B cell (primary cell): ENCODE measurements around the gene RAD21L1. TPM values are rescaled to one million over a fixed set of nuclear protein-coding genes. Genes with fewer than 3 reads are reported as not detected.

Experiments used
- ATAC-seq: fragments of 200-7000 bp; cut with Tn5 transposase; one replicate; pipeline ENCODE4 v1.10.0; 2021; ENCODE audit warnings: low read depth, mild to moderate bottlenecking, moderate number of reproducible peaks, moderate library complexity
- CTCF ChIA-PET: fragments of 350-600 bp; sonication (Branson Sonifier 250); formaldehyde crosslinking; loops from one replicate; lab custom pipeline; 2021; ENCODE audit warnings: antibody characterized with exemption, inconsistent platforms; lab: Charles Lee
- POLR2A ChIA-PET: fragments of 350-600 bp; sonication (Branson Sonifier 250); formaldehyde crosslinking; loops from one replicate; lab custom pipeline; 2021; ENCODE audit warnings: antibody characterized with exemption; lab: Charles Lee
- DNase-seq: peaks from one replicate; pipeline ENCODE4 v3.0.0; 2013
- H2AFZ ChIP-seq: 2 replicates; pipeline ENCODE4 v1.6.1; 2012; ENCODE audit warnings: mild to moderate bottlenecking, low read depth, low read length; ENCODE audit not compliant: insufficient read depth, poor library complexity, severe bottlenecking
- H3K27ac ChIP-seq, 2 donors: 1 replicate in 1 of 2; 2 replicates in 1 of 2; pipeline ENCODE4 v1.5.1; 2012 to 2013; ENCODE audit warnings: low read length in 2 of 2, mild to moderate bottlenecking in 2 of 2, moderate library complexity in 1 of 2
- H3K27me3 ChIP-seq, 4 experiments: fragments of 200-600 bp in 1 of 4; sonication (generic) in 1 of 4; replicated peaks in 1 of 4; 1 replicate in 2 of 4; 2 replicates in 2 of 4; pipeline versions ENCODE4 v1.6.1 to v1.7.0; 2013 to 2016; ENCODE audit warnings: low read length in 3 of 4, mild to moderate bottlenecking in 2 of 4, mixed read lengths in 1 of 4, moderate library complexity in 1 of 4; ENCODE audit not compliant: insufficient read depth in 4 of 4, control insufficient read depth in 3 of 4; ENCODE audit errors: control extremely low read depth in 1 of 4
- H3K36me3 ChIP-seq, 2 experiments: replicated peaks in 1 of 2; 1 replicate in 1 of 2; 2 replicates in 1 of 2; pipeline versions ENCODE4 v1.6.1 to v1.7.1; 2013; ENCODE audit warnings: low read length in 1 of 2; ENCODE audit not compliant: insufficient read depth in 2 of 2, control insufficient read depth in 1 of 2; ENCODE audit errors: control extremely low read depth in 1 of 2, extremely low read depth in 1 of 2
- H3K4me1 ChIP-seq, 2 donors: fragments of 200-600 bp in 1 of 2; sonication (generic) in 1 of 2; 1 replicate in 1 of 2; 2 replicates in 1 of 2; pipeline versions ENCODE4 v1.5.1 to v1.6.1; 2013 to 2017; ENCODE audit warnings: low read length in 2 of 2; ENCODE audit not compliant: control insufficient read depth in 2 of 2, insufficient read depth in 2 of 2
- H3K4me2 ChIP-seq: replicated peaks from 2 replicates; pipeline ENCODE3; 2012; ENCODE audit warnings: mild to moderate bottlenecking, low read depth, low read length; ENCODE audit not compliant: poor library complexity, severe bottlenecking
- H3K4me3 ChIP-seq, 5 experiments: fragments of 200-600 bp in 1 of 5; sonication (generic) in 1 of 5; 1 replicate in 3 of 5; 2 replicates in 2 of 5; pipeline versions ENCODE4 v1.5.1 to v1.7.0; 2011 to 2016; ENCODE audit warnings: low read length in 4 of 5, mild to moderate bottlenecking in 4 of 5, low read depth in 2 of 5, control low read depth in 1 of 5, moderate library complexity in 1 of 5; ENCODE audit not compliant: insufficient read depth in 1 of 5; ENCODE audit errors: control extremely low read depth in 1 of 5, extremely low read depth in 1 of 5
- H3K79me2 ChIP-seq: fragments of 200-600 bp; sonication (generic); one replicate; pipeline ENCODE4 v1.6.0; 2016; ENCODE audit warnings: low read length; ENCODE audit not compliant: control insufficient read depth, insufficient read depth
- H3K9ac ChIP-seq: fragments of 200-600 bp; sonication (generic); 2 replicates; pipeline ENCODE4 v1.6.1; 2017; ENCODE audit warnings: mild to moderate bottlenecking, low read length, moderate library complexity
- H3K9me3 ChIP-seq, 3 donors: one replicate each; pipeline versions ENCODE4 v1.6.1 to v1.7.1; 2013; ENCODE audit warnings: low read length in 2 of 3; ENCODE audit not compliant: control insufficient read depth in 2 of 3, insufficient read depth in 1 of 3; ENCODE audit errors: control extremely low read depth in 1 of 3
- H4K20me1 ChIP-seq: 2 replicates; pipeline ENCODE4 v1.6.0; 2012; ENCODE audit warnings: mild to moderate bottlenecking, low read length; ENCODE audit not compliant: insufficient read depth, control insufficient read depth, poor library complexity, severe bottlenecking
- H3K27ac Mint-ChIP-seq: one replicate; pipeline ENCODE4 v1.8.0; 2021; ENCODE audit warnings: mixed read lengths
- H3K27me3 Mint-ChIP-seq: one replicate; pipeline ENCODE4 v1.8.0; 2021; ENCODE audit warnings: mixed read lengths
- H3K4me1 Mint-ChIP-seq: one replicate; pipeline ENCODE4 v1.8.0; 2021; ENCODE audit warnings: mixed read lengths
- H3K4me3 Mint-ChIP-seq: one replicate; pipeline ENCODE4 v1.8.0; 2021; ENCODE audit warnings: mixed read lengths
- H3K9me3 Mint-ChIP-seq: one replicate; pipeline ENCODE4 v1.8.0; 2022; ENCODE audit warnings: mixed read lengths; ENCODE audit not compliant: insufficient read depth
- EZH2 ChIP-seq: IDR thresholded peaks from 2 replicates; pipeline ENCODE4 v1.6.1; 2012; ENCODE audit warnings: borderline replicate concordance, low read depth, mild to moderate bottlenecking, moderate library complexity, low read length; ENCODE audit not compliant: insufficient read depth, poor library complexity, severe bottlenecking
- WGBS: methylation state at CpG from one replicate; pipeline ENCODE4 v1.1.5; 2013; ENCODE audit warnings: missing lambda C conversion rate; ENCODE audit not compliant: insufficient coverage; 5-methylcytosine and 5-hydroxymethylcytosine counted together
- intact Hi-C: fragments of 100-400 bp; cut with micrococcal nuclease; formaldehyde crosslinking; loops from one replicate; pipeline ENCODE4 v1.10.0; 2022
- polyA plus RNA-seq: library from polyadenylated mRNA; depleted of rRNA; stranded (reverse); fragments of >200 nt; gene quantifications from 2 replicates; pipeline ENCODE4 v1.2.3, GENCODE V29; 2012
- total RNA-seq, 2 donors: library from RNA; stranded (reverse); fragments of 120-200 nt in 1 of 2; gene quantifications; 1 replicate in 1 of 2; 2 replicates in 1 of 2; pipeline versions ENCODE4 v1.2.3 to v1.2.4, GENCODE V29; 2013 to 2022
- TF ChIP-seq, protein P1 (sequence below): fragments of 200-600 bp; IDR thresholded peaks from one replicate; pipeline ENCODE4 v1.8.0; 2022; ENCODE audit warnings: antibody characterized with exemption, mild to moderate bottlenecking

RAD21L1 gene
- total and polyA plus RNA-seq, 2 donors (not counting 1 experiment from before 2014, with no cell fraction given) = not detected

DNA sequence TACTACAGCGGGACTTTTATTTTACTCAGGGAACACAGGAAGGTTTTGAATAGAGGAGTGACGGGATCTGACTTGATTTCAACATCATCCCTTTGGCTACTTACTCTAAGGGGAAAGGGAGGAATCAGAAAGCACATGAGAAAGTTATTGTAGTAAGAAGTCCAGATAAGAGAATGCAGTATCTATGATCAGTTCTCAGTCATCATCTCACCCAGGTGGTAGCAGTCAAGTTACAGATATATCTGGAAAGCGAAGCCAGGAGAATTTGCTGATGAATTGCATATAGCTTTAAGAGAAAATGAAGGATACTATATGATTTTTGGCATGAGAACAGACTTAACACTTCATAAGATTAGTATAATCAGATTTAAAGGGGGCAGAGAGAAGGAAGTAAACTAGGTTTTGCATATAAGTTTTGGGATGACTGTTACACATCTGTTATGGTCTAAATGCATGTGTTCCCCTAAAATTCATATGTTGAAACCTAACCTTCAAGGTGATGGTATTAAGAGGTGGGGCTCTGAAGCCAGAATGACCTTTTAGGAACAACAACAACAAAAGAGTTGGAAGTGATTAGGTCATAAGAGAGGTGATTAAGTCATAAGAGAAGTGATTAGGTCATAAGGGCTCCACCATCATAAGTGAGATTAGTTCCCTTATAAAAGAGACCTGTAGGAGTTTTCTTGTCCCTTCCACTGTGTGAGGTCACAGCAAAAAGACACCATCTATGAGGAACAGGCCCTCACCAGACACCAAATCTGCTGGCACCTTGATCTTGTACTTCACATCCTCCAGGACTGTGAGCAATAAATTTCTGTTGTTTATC, 6.7 kb downstream of the RAD21L1 start:
- CTCF ChIA-PET = no interaction called here
- WGBS = no CpG with 5 or more reads among the region's 3 CpGs
- Histone ChIP-seq H3K27me3 (peaks cover 1 to 43% (median 14%) of the 10 kb centered on the region in 4 experiments), H3K4me1 (peaks cover 0 to under 1% of the 10 kb centered on the region in 2 donors), H4K20me1 (no peaks in the 10 kb centered on the region), H3K4me3 (no peak overlapping the region), H3K27ac (no peak overlapping the region), H3K9ac (no peak overlapping the region), H2AFZ (no peak overlapping the region), H3K9me3 (no peaks in the 10 kb centered on the region), H3K79me2 (no peaks in the 10 kb centered on the region), H3K4me2 (no peak overlapping the region), H3K36me3 (no peaks in the 10 kb centered on the region)
- Mint-ChIP-seq H3K9me3 (no peaks in the 10 kb centered on the region), H3K4me1 (no peaks in the 10 kb centered on the region), H3K27me3 (peaks cover 29% of the 10 kb centered on the region), H3K4me3 (no peak overlapping the region), H3K27ac (no peak overlapping the region)
- intact Hi-C loops = no loop called here
- TF ChIP-seq EZH2 = no peak
- TF ChIP-seq, protein P1, sequence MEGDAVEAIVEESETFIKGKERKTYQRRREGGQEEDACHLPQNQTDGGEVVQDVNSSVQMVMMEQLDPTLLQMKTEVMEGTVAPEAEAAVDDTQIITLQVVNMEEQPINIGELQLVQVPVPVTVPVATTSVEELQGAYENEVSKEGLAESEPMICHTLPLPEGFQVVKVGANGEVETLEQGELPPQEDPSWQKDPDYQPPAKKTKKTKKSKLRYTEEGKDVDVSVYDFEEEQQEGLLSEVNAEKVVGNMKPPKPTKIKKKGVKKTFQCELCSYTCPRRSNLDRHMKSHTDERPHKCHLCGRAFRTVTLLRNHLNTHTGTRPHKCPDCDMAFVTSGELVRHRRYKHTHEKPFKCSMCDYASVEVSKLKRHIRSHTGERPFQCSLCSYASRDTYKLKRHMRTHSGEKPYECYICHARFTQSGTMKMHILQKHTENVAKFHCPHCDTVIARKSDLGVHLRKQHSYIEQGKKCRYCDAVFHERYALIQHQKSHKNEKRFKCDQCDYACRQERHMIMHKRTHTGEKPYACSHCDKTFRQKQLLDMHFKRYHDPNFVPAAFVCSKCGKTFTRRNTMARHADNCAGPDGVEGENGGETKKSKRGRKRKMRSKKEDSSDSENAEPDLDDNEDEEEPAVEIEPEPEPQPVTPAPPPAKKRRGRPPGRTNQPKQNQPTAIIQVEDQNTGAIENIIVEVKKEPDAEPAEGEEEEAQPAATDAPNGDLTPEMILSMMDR = no peak
- DNase-seq (no peak), ATAC-seq (no peak)
- POLR2A ChIA-PET = no interaction called here

DNA sequence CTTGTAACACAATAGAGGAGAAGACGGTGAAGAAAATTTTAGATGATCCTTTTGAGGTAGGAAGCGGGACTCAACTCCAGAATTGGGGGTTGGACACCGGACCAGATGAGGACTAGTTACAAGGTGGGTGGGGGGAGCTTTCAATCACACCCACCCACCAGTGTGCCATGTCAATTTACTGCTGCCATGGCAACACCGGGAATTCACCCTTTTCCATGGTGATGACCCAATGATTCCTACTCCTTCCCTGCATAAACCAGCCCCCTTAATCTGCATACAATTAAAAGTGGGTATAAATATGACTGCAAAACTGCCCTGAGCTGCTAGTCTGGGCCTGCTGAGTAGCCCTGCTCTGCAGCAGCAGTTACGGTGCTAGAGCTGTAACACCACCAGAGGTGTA, 14.7 kb downstream of the RAD21L1 start:
- H3K4me2 ChIP-seq = no peak overlapping the region
- TF ChIP-seq, protein P1 = no peak
- no peak for TF ChIP-seq EZH2
- Mint-ChIP-seq H3K27ac (no peak overlapping the region), H3K4me1 (no peaks in the 10 kb centered on the region), H3K9me3 (no peaks in the 10 kb centered on the region), H3K27me3 (peaks cover 22% of the 10 kb centered on the region), H3K4me3 (no peak overlapping the region)
- no peaks in the 10 kb centered on the region for H3K36me3 ChIP-seq
- intact Hi-C loops = no loop called here
- H3K4me3 ChIP-seq = no peak overlapping the region
- ChIA-PET POLR2A (no interaction called here), CTCF (no interaction called here)
- H2AFZ ChIP-seq = no peak overlapping the region
- no peak overlapping the region for H3K9ac ChIP-seq
- no peaks in the 10 kb centered on the region for H3K9me3 ChIP-seq
- no peaks in the 10 kb centered on the region for H4K20me1 ChIP-seq
- peaks cover 0 to 15% (median 9%) of the 10 kb centered on the region in 4 experiments for H3K27me3 ChIP-seq
- no peak overlapping the region for H3K27ac ChIP-seq
- H3K4me1 ChIP-seq = no peaks in the 10 kb centered on the region
- ATAC-seq = no peak
- no peak for DNase-seq
- WGBS = 94% methylated on average over 1 of the region's 5 CpGs
- no peaks in the 10 kb centered on the region for H3K79me2 ChIP-seq
